Measurements from ENCODE around the gene PREX1.
"Not testable (repeated sequence)": the region's sequence is repeated elsewhere in the genome, so short reads cannot be mapped to it uniquely, and the experiment has no call there.

PREX1 gene

GRCh38 chr20:48825566-48825920 lies 2.3 kb downstream of the PREX1 start:
- no peak for DNase-seq (ENCODE audit: low spot score)

- DNase-seq (ENCODE audit: low spot score), result no peak
These were observed 2.8 kb downstream of the PREX1 start for GRCh38 chr20:48824830-48825565.

GRCh38 chr20:48823960-48824498 lies 3.8 kb downstream of the PREX1 start:
- DNase-seq (ENCODE audit: low spot score), result no peak

- no peak for DNase-seq (ENCODE audit: low spot score)
These were observed 4.3 kb downstream of the PREX1 start for GRCh38 chr20:48823476-48823875.

GRCh38 chr20:48822879-48823385 lies 4.9 kb downstream of the PREX1 start:
- no peak for DNase-seq (ENCODE audit: low spot score)

GRCh38 chr20:48822178-48822577 lies 5.6 kb downstream of the PREX1 start:
- DNase-seq (ENCODE audit: low spot score), result no peak

- no peak for DNase-seq (ENCODE audit: low spot score)
These were observed 6.4 kb downstream of the PREX1 start for GRCh38 chr20:48821261-48821920.

GRCh38 chr20:48820649-48820973 lies 7.2 kb downstream of the PREX1 start:
- no peak for DNase-seq (ENCODE audit: low spot score)

- DNase-seq (ENCODE audit: low spot score), result no peak
These were observed 7.8 kb downstream of the PREX1 start for GRCh38 chr20:48819821-48820648.

- no peak for DNase-seq (ENCODE audit: low spot score)
These were observed 8.7 kb downstream of the PREX1 start for GRCh38 chr20:48819089-48819488.

- DNase-seq (ENCODE audit: low spot score), result peak; percentile 47
These were observed 9.3 kb downstream of the PREX1 start for GRCh38 chr20:48818481-48818987.

- no peak for DNase-seq (ENCODE audit: low spot score)
These were observed 9.8 kb downstream of the PREX1 start for GRCh38 chr20:48818031-48818370.

GRCh38 chr20:48817367-48818030 lies 10.3 kb downstream of the PREX1 start:
- DNase-seq (ENCODE audit: low spot score), result no peak

GRCh38 chr20:48816282-48817205 lies 11.3 kb downstream of the PREX1 start:
- no peak for DNase-seq (ENCODE audit: low spot score)

GRCh38 chr20:48815537-48815936 lies 12.3 kb downstream of the PREX1 start:
- no peak for DNase-seq (ENCODE audit: low spot score)

GRCh38 chr20:48814633-48815032 lies 13.2 kb downstream of the PREX1 start:
- DNase-seq (ENCODE audit: low spot score), result no peak

- DNase-seq (ENCODE audit: low spot score), result no peak
These were observed 13.8 kb downstream of the PREX1 start for GRCh38 chr20:48813930-48814546.

GRCh38 chr20:48813446-48813747 lies 14.4 kb downstream of the PREX1 start:
- DNase-seq (ENCODE audit: low spot score), result no peak

GRCh38 chr20:48812600-48813445 lies 15.0 kb downstream of the PREX1 start:
- no peak for DNase-seq (ENCODE audit: low spot score)

- DNase-seq (ENCODE audit: low spot score), result not testable (repeated sequence)
These were observed 15.7 kb downstream of the PREX1 start for GRCh38 chr20:48812114-48812513.

Measured in SW480 (cell line).